PFSK-1 (cell line): ENCODE results near the gene EVI5L.

Experiments
- FOXP2 ChIP-seq: optimal IDR thresholded peaks from 2 replicates; pipeline ENCODE3; 2011; ENCODE audit warnings: borderline replicate concordance, control low read depth, inconsistent platforms; ENCODE audit not compliant: insufficient read depth; ENCODE audit errors: extremely low read length, extremely low read depth
- POLR2AphosphoS5 ChIP-seq: IDR thresholded peaks from 2 replicates; pipeline ENCODE4 v1.6.1; 2012; ENCODE audit warnings: low read depth, mild to moderate bottlenecking, control low read depth, low read length, moderate library complexity
- REST ChIP-seq, 2 experiments: IDR thresholded peaks; 2 replicates each; pipeline versions ENCODE4 v1.6.1 to v1.8.0; 2011 to 2012; ENCODE audit warnings: low read depth in 2 of 2, low read length in 2 of 2, control low read depth in 1 of 2, inconsistent platforms in 1 of 2, mild to moderate bottlenecking in 1 of 2, moderate library complexity in 1 of 2; ENCODE audit not compliant: insufficient read depth in 1 of 2
- SIN3A ChIP-seq: IDR thresholded peaks from 2 replicates; pipeline ENCODE4 v1.6.1; 2012; ENCODE audit warnings: mild to moderate bottlenecking, low read length, moderate library complexity, borderline replicate concordance; ENCODE audit not compliant: insufficient read depth
- TAF1 ChIP-seq: IDR thresholded peaks from 2 replicates; pipeline ENCODE4 v1.6.1; 2012; ENCODE audit warnings: low read length, control low read depth, borderline replicate concordance; ENCODE audit not compliant: insufficient read depth

EVI5L gene

GRCh38 chr19:7874076-7874896, 44.3 kb downstream of the EVI5L start, which contains the start of gene PRR36:
TSS of gene PRR36 (minus strand) at chr19:7874390. CDS start at chr19:7873689, 701 bp downstream.
- no peak for TF ChIP-seq POLR2AphosphoS5
- no peak for TF ChIP-seq FOXP2

GRCh38 chr19:7874897-7875273, 44.9 kb downstream of the EVI5L start:
- TF ChIP-seq REST (IDR thresholded peaks at IDR 0.05; ENCODE audit: insufficient read depth in 1 of 2, low read depth in 2 of 2, low read length in 2 of 2): no peak
- TF ChIP-seq TAF1: no peak
- no peak for TF ChIP-seq POLR2AphosphoS5
- TF ChIP-seq FOXP2: no peak
- no peak for TF ChIP-seq SIN3A

GRCh38 chr19:7877249-7877836, 47.3 kb downstream of the EVI5L start:
- no peak for TF ChIP-seq FOXP2

- TF ChIP-seq POLR2AphosphoS5 (no peak), REST (IDR thresholded peaks at IDR 0.05; ENCODE audit: insufficient read depth in 1 of 2, low read depth in 2 of 2, low read length in 2 of 2) (no peak), SIN3A (no peak), TAF1 (no peak), FOXP2 (no peak)
Measured at GRCh38 chr19:7879111-7879807, 49.2 kb downstream of the EVI5L start.

- TF ChIP-seq POLR2AphosphoS5 (no peak), REST (IDR thresholded peaks at IDR 0.05; ENCODE audit: insufficient read depth in 1 of 2, low read depth in 2 of 2, low read length in 2 of 2) (no peak), FOXP2 (no peak), SIN3A (no peak), TAF1 (no peak)
Measured at GRCh38 chr19:7879836-7880235, 49.8 kb downstream of the EVI5L start.

GRCh38 chr19:7881910-7882309, 51.9 kb downstream of the EVI5L start:
- TF ChIP-seq REST (IDR thresholded peaks at IDR 0.05; ENCODE audit: insufficient read depth in 1 of 2, low read depth in 2 of 2, low read length in 2 of 2): no peak
- no peak for TF ChIP-seq POLR2AphosphoS5
- no peak for TF ChIP-seq TAF1
- TF ChIP-seq SIN3A: no peak
- TF ChIP-seq FOXP2: no peak
